Nephron (organoid): ENCODE data around the gene ERG28.

Experiments
- H3K27ac Mint-ChIP-seq, 3 experiments: 2 replicates each; pipeline ENCODE4 v1.8.0; 2020; ENCODE audit warnings: mixed read lengths in 3 of 3, mild to moderate bottlenecking in 2 of 3, moderate library complexity in 1 of 3
- H3K27me3 Mint-ChIP-seq: 2 replicates; pipeline ENCODE4 v1.8.0; 2021; ENCODE audit warnings: low read depth, mild to moderate bottlenecking, moderate library complexity, mixed read lengths
- H3K36me3 Mint-ChIP-seq: 2 replicates; pipeline ENCODE4 v1.8.0; 2020; ENCODE audit warnings: low read depth, mixed read lengths
- H3K4me1 Mint-ChIP-seq: 2 replicates; pipeline ENCODE4 v1.8.0; 2020; ENCODE audit warnings: mixed read lengths
- H3K4me3 Mint-ChIP-seq, 3 experiments: 2 replicates each; pipeline ENCODE4 v1.8.0; 2020; ENCODE audit warnings: mild to moderate bottlenecking in 3 of 3, mixed read lengths in 3 of 3, moderate library complexity in 2 of 3
- H3K9me3 Mint-ChIP-seq: 2 replicates; pipeline ENCODE4 v1.8.0; 2020; ENCODE audit warnings: mixed read lengths
- TF ChIP-seq, protein P1 (sequence below), 3 experiments: fragments of 200-600 bp; sonication (generic); IDR thresholded peaks; one replicate each; pipeline ENCODE4 v1.5.0; 2021; ENCODE audit warnings: antibody characterized with exemption in 3 of 3; ENCODE audit not compliant: unreplicated experiment in 3 of 3

The ERG28 gene

DNA sequence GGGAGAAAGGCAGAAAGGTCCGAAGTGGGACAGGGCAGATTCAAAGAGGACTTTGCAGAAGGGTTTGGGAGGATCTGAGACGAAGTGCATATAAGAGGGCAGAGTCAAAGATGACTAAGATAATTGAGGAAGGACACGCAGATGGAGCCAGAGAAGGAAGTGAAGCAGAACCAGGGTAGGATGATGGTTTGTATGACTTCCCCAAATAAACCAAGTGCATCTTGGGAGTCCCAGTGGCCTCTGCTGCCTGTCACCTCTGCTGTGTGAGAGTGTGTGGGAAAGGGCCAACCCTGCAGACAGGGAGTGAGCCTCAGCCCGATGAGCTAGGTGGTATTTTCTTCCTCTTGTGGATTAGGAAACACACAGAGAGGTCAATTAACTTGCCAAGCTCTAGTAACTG lies 45.5 kb downstream of the ERG28 start:
- no peaks in the 10 kb centered on the region for H3K36me3 Mint-ChIP-seq
- H3K4me3 Mint-ChIP-seq, result no peak overlapping the region
- no peak overlapping the region for H3K27ac Mint-ChIP-seq
- H3K9me3 Mint-ChIP-seq, result peaks cover 4% of the 10 kb centered on the region
- no peaks in the 10 kb centered on the region for H3K27me3 Mint-ChIP-seq
- peaks cover 8% of the 10 kb centered on the region for H3K4me1 Mint-ChIP-seq
- TF ChIP-seq, protein P1, sequence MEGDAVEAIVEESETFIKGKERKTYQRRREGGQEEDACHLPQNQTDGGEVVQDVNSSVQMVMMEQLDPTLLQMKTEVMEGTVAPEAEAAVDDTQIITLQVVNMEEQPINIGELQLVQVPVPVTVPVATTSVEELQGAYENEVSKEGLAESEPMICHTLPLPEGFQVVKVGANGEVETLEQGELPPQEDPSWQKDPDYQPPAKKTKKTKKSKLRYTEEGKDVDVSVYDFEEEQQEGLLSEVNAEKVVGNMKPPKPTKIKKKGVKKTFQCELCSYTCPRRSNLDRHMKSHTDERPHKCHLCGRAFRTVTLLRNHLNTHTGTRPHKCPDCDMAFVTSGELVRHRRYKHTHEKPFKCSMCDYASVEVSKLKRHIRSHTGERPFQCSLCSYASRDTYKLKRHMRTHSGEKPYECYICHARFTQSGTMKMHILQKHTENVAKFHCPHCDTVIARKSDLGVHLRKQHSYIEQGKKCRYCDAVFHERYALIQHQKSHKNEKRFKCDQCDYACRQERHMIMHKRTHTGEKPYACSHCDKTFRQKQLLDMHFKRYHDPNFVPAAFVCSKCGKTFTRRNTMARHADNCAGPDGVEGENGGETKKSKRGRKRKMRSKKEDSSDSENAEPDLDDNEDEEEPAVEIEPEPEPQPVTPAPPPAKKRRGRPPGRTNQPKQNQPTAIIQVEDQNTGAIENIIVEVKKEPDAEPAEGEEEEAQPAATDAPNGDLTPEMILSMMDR (IDR thresholded peaks at IDR 0.05; ENCODE audit: unreplicated experiment in 3 of 3), result no peak

DNA sequence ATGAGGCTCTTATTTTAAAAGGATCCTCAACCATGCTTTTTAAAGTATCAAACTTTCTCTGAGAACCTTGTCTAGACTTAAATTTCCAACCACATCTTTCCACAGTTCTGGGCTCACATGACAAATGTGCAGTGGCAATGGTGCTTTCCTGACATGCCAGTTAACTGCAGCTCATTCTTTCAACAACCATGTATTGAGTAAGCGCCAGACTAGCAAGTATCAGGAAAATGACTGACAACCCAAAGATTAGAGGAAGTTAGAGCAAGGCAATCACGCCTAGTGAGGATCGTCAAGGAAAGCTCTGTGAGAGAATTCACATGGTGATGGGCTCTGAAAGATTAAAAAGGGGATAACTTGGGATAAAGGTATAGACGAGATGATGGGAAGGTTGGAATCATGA lies 46.5 kb downstream of the ERG28 start:
- Mint-ChIP-seq H3K36me3 (no peaks in the 10 kb centered on the region), H3K4me3 (no peak overlapping the region), H3K27me3 (no peaks in the 10 kb centered on the region), H3K9me3 (peaks cover 4% of the 10 kb centered on the region), H3K4me1 (peaks cover 16% of the 10 kb centered on the region), H3K27ac (no peak overlapping the region)
- TF ChIP-seq, protein P1 (IDR thresholded peaks at IDR 0.05; ENCODE audit: unreplicated experiment in 3 of 3), result no peak

- peaks cover 4% of the 10 kb centered on the region for H3K9me3 Mint-ChIP-seq
- H3K27me3 Mint-ChIP-seq, result no peaks in the 10 kb centered on the region
- H3K4me1 Mint-ChIP-seq, result peaks cover 22% of the 10 kb centered on the region
- TF ChIP-seq, protein P1 (IDR thresholded peaks at IDR 0.05; ENCODE audit: unreplicated experiment in 3 of 3), result no peak
- no peak overlapping the region for H3K4me3 Mint-ChIP-seq
- H3K27ac Mint-ChIP-seq, result peak overlapping the region in 1 of 3 experiments; percentile 20
- H3K36me3 Mint-ChIP-seq, result no peaks in the 10 kb centered on the region
Measured at GRCh38 chr14:75612157-75612556, 48.5 kb downstream of the ERG28 start.

GRCh38 chr14:75610834-75611233 lies 49.8 kb downstream of the ERG28 start:
- no peaks in the 10 kb centered on the region for H3K27me3 Mint-ChIP-seq
- H3K9me3 Mint-ChIP-seq, result peaks cover 4% of the 10 kb centered on the region
- H3K4me3 Mint-ChIP-seq, result no peak overlapping the region
- TF ChIP-seq, protein P1 (IDR thresholded peaks at IDR 0.05; ENCODE audit: unreplicated experiment in 3 of 3), result no peak
- no peak overlapping the region for H3K27ac Mint-ChIP-seq
- H3K36me3 Mint-ChIP-seq, result no peaks in the 10 kb centered on the region
- H3K4me1 Mint-ChIP-seq, result peaks cover 24% of the 10 kb centered on the region

GRCh38 chr14:75609606-75610475 lies 50.8 kb downstream of the ERG28 start:
- peaks cover 9% of the 10 kb centered on the region for H3K27me3 Mint-ChIP-seq
- H3K9me3 Mint-ChIP-seq, result peaks cover 4% of the 10 kb centered on the region
- TF ChIP-seq, protein P1 (IDR thresholded peaks at IDR 0.05; ENCODE audit: unreplicated experiment in 3 of 3), result no peak
- no peak overlapping the region for H3K4me3 Mint-ChIP-seq
- peak overlapping the region in 1 of 3 experiments; percentile 20 for H3K27ac Mint-ChIP-seq
- H3K4me1 Mint-ChIP-seq, result peaks cover 34% of the 10 kb centered on the region
- H3K36me3 Mint-ChIP-seq, result no peaks in the 10 kb centered on the region

- peaks cover 41% of the 10 kb centered on the region for H3K4me1 Mint-ChIP-seq
- no peaks in the 10 kb centered on the region for H3K36me3 Mint-ChIP-seq
- peaks cover 9% of the 10 kb centered on the region for H3K27me3 Mint-ChIP-seq
- H3K4me3 Mint-ChIP-seq, result no peak overlapping the region
- H3K27ac Mint-ChIP-seq, result no peak overlapping the region
- TF ChIP-seq, protein P1 (IDR thresholded peaks at IDR 0.05; ENCODE audit: unreplicated experiment in 3 of 3), result no peak
- H3K9me3 Mint-ChIP-seq, result peaks cover 4% of the 10 kb centered on the region
Measured at GRCh38 chr14:75609116-75609515, 51.6 kb downstream of the ERG28 start.
